WTC11 (cell line): ENCODE results near the gene ZNF311. TPM values are rescaled to one million over a fixed set of nuclear protein-coding genes. Genes with fewer than 3 reads are reported as not detected.
A peak's percentile ranks its signal among the peaks of the same experiment; 100 is the strongest.

ENCODE experiments used
- ATF2 ChIP-seq: sonication (generic); formaldehyde crosslinking; IDR thresholded peaks from 2 replicates; pipeline ENCODE4 v1.8.1; 2022; ENCODE audit warnings: low read depth, missing genetic modification reagents, borderline replicate concordance
- CREB1 ChIP-seq: sonication (generic); formaldehyde crosslinking; IDR thresholded peaks from 2 replicates; pipeline ENCODE4 v1.8.0; 2023; ENCODE audit warnings: mild to moderate bottlenecking, missing genetic modification reagents
- CREM ChIP-seq: sonication (generic); formaldehyde crosslinking; IDR thresholded peaks from 2 replicates; pipeline ENCODE4 v1.8.1; 2022; ENCODE audit warnings: mild to moderate bottlenecking, missing genetic modification reagents, moderate library complexity
- E2F1 ChIP-seq: sonication (generic); formaldehyde crosslinking; IDR thresholded peaks from 2 replicates; pipeline ENCODE4 v1.8.0; 2022; ENCODE audit warnings: mild to moderate bottlenecking, missing genetic modification reagents
- ETV6 ChIP-seq: sonication (generic); formaldehyde crosslinking; IDR thresholded peaks from 2 replicates; pipeline ENCODE4 v1.8.1; 2022; ENCODE audit warnings: mild to moderate bottlenecking, missing genetic modification reagents
- FOXP1 ChIP-seq: sonication (generic); formaldehyde crosslinking; IDR thresholded peaks from 2 replicates; pipeline ENCODE4 v1.8.0; 2022; ENCODE audit warnings: missing genetic modification reagents, mild to moderate bottlenecking, moderate library complexity, borderline replicate concordance
- IRF1 ChIP-seq: sonication (generic); formaldehyde crosslinking; IDR thresholded peaks from 2 replicates; pipeline ENCODE4 v1.8.0; 2023; ENCODE audit warnings: missing genetic modification reagents
- RORB ChIP-seq: fragments of 250-450 bp; sonication (Bioruptor Pico); IDR thresholded peaks from 2 replicates; pipeline ENCODE4 v1.9.0; 2021; ENCODE audit warnings: mild to moderate bottlenecking
- SMAD4 ChIP-seq: sonication (generic); formaldehyde crosslinking; IDR thresholded peaks from 2 replicates; pipeline ENCODE4 v1.8.0; 2022; ENCODE audit warnings: mild to moderate bottlenecking, missing genetic modification reagents
- TP53 ChIP-seq: sonication (generic); formaldehyde crosslinking; IDR thresholded peaks from 2 replicates; pipeline ENCODE4 v1.8.1; 2023; ENCODE audit warnings: mild to moderate bottlenecking, missing genetic modification reagents
- ZBTB43 ChIP-seq: sonication (generic); formaldehyde crosslinking; IDR thresholded peaks from 2 replicates; pipeline ENCODE4 v1.8.1; 2023; ENCODE audit warnings: mild to moderate bottlenecking, missing genetic modification reagents
- ZNF232 ChIP-seq: sonication (generic); formaldehyde crosslinking; IDR thresholded peaks from 2 replicates; pipeline ENCODE4 v1.8.0; 2022; ENCODE audit warnings: mild to moderate bottlenecking, missing genetic modification reagents
- ZNF263 ChIP-seq: sonication (generic); formaldehyde crosslinking; IDR thresholded peaks from 2 replicates; pipeline ENCODE4 v1.8.1; 2022; ENCODE audit warnings: low read depth, mild to moderate bottlenecking, moderate library complexity, missing genetic modification reagents
- ZNF396 ChIP-seq: fragments of 250-450 bp; sonication (Bioruptor Pico); IDR thresholded peaks from 2 replicates; pipeline ENCODE4 v1.8.0; 2021; ENCODE audit warnings: mild to moderate bottlenecking, moderate library complexity, borderline replicate concordance
- ZNF423 ChIP-seq: fragments of 250-450 bp; sonication (Bioruptor Pico); IDR thresholded peaks from 2 replicates; pipeline ENCODE4 v2.1.2; 2022; ENCODE audit warnings: mild to moderate bottlenecking, moderate library complexity
- total RNA-seq: library from RNA; stranded (reverse); gene quantifications from 3 replicates; pipeline ENCODE4 v1.2.3, GENCODE V29; 2021
- TF ChIP-seq, protein P1 (sequence below): sonication (generic); formaldehyde crosslinking; IDR thresholded peaks from 2 replicates; pipeline ENCODE4 v1.8.1; 2022; ENCODE audit warnings: mild to moderate bottlenecking, missing genetic modification reagents, moderate library complexity, borderline replicate concordance
- TF ChIP-seq, protein P2 (sequence below): fragments of 250-450 bp; sonication (Bioruptor Pico); IDR thresholded peaks from 2 replicates; pipeline ENCODE4 v1.9.0; 2021; ENCODE audit warnings: moderate library complexity, mild to moderate bottlenecking, inconsistent platforms, borderline replicate concordance
- TF ChIP-seq, protein P3 (sequence below): sonication (generic); formaldehyde crosslinking; conservative IDR thresholded peaks from 2 replicates; pipeline ENCODE4 v1.8.1; 2022; ENCODE audit warnings: mild to moderate bottlenecking, missing genetic modification reagents
- TF ChIP-seq, protein P4 (sequence below): sonication (generic); formaldehyde crosslinking; IDR thresholded peaks from 2 replicates; pipeline ENCODE4 v1.8.1; 2022; ENCODE audit warnings: mild to moderate bottlenecking, moderate library complexity, missing genetic modification reagents

Gene ZNF311
- total RNA-seq, 1 experiment from 2014 or later = 2.0 TPM

GRCh38 chr6:28988536-28989311, 16.4 kb downstream of the ZNF311 start (continued):
- TF ChIP-seq, protein P1, sequence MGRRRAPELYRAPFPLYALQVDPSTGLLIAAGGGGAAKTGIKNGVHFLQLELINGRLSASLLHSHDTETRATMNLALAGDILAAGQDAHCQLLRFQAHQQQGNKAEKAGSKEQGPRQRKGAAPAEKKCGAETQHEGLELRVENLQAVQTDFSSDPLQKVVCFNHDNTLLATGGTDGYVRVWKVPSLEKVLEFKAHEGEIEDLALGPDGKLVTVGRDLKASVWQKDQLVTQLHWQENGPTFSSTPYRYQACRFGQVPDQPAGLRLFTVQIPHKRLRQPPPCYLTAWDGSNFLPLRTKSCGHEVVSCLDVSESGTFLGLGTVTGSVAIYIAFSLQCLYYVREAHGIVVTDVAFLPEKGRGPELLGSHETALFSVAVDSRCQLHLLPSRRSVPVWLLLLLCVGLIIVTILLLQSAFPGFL = no peak
- no peak for TF ChIP-seq ZNF263 (CRISPR knock-in tag)
- TF ChIP-seq, protein P2, sequence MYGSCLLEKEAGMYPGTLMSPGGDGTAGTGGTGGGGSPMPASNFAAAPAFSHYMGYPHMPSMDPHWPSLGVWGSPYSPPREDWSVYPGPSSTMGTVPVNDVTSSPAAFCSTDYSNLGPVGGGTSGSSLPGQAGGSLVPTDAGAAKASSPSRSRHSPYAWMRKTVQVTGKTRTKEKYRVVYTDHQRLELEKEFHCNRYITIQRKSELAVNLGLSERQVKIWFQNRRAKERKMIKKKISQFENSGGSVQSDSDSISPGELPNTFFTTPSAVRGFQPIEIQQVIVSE (CRISPR knock-in tag) = no peak
- TF ChIP-seq ZNF396 = no peak
- TF ChIP-seq, protein P3, sequence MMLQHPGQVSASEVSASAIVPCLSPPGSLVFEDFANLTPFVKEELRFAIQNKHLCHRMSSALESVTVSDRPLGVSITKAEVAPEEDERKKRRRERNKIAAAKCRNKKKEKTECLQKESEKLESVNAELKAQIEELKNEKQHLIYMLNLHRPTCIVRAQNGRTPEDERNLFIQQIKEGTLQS (CRISPR knock-in tag) = peak; percentile 91
- TF ChIP-seq TP53 (CRISPR knock-in tag) = no peak
- TF ChIP-seq CREM (CRISPR knock-in tag) = peak; percentile 45; the same call in 1 of the 2 replicates
- TF ChIP-seq SMAD4 = no peak
- TF ChIP-seq E2F1 (CRISPR knock-in tag) = no peak
- TF ChIP-seq CREB1 (CRISPR knock-in tag) = no peak
- 0 out of 2 replicates have a peak, but pooled peaks have one; percentile 33 for TF ChIP-seq ZNF232
- TF ChIP-seq ATF2 (CRISPR knock-in tag) = no peak
- TF ChIP-seq FOXP1 (CRISPR knock-in tag) = peak; percentile 53; the same call in 1 of the 2 replicates
- TF ChIP-seq IRF1 (CRISPR knock-in tag) = no peak
- TF ChIP-seq, protein P4, sequence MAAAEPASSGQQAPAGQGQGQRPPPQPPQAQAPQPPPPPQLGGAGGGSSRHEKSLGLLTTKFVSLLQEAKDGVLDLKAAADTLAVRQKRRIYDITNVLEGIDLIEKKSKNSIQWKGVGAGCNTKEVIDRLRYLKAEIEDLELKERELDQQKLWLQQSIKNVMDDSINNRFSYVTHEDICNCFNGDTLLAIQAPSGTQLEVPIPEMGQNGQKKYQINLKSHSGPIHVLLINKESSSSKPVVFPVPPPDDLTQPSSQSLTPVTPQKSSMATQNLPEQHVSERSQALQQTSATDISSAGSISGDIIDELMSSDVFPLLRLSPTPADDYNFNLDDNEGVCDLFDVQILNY (CRISPR knock-in tag) = no peak
- TF ChIP-seq ZNF423 = 0 out of 2 replicates have a peak, but pooled peaks have one; percentile 36
- no peak for TF ChIP-seq ZBTB43
- TF ChIP-seq RORB = no peak
- peak; percentile 33; the same call in 1 of the 2 replicates for TF ChIP-seq ETV6
- TF ChIP-seq, all 79 proteins: peak for 13
